ENCODE results near the gene CCDC112.

GRCh38 chr5:115241881-115242642 lies 54.4 kb downstream of the CCDC112 start:
- TF ChIP-seq CTCF (IDR thresholded peaks at IDR 0.05 in 8 of 11, conservative IDR thresholded peaks at IDR 0.05 in 3 of 11) (no peak), POLR2A (IDR thresholded peaks at IDR 0.05) (no peak), POLR2AphosphoS5 (IDR thresholded peaks at IDR 0.05) (no peak)
